ENCODE data around the gene TUBB2B.

The TUBB2B gene

GRCh38 chr6:3232017-3232945, 4.8 kb upstream of the TUBB2B start:
- DNase-seq (ENCODE audit: low read depth, low spot score) = no peak

GRCh38 chr6:3231247-3232016, 4.0 kb upstream of the TUBB2B start:
- DNase-seq (ENCODE audit: low read depth, low spot score) = no peak

DNA sequence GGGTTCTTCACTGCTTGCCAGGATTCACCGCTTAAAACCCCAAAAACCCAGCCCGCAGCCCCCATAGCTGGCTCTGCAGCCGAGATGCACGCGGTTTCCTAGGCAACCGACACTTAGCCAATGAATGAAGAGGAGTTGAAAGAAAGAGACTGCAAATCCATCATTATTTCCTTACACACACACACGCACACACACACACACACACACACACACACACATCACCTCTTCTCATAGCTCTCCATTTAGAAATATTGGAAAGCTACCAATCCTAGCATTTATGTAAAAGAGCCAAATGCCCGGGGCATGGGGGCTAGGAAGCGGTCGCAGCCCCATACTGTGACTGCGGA, 3.4 kb upstream of the TUBB2B start:
- DNase-seq (ENCODE audit: low read depth, low spot score) = no peak

GRCh38 chr6:3230256-3230882, 2.9 kb upstream of the TUBB2B start:
- DNase-seq (ENCODE audit: low read depth, low spot score) = no peak

GRCh38 chr6:3229566-3230178, 2.2 kb upstream of the TUBB2B start:
- no peak for DNase-seq (ENCODE audit: low read depth, low spot score)

DNA sequence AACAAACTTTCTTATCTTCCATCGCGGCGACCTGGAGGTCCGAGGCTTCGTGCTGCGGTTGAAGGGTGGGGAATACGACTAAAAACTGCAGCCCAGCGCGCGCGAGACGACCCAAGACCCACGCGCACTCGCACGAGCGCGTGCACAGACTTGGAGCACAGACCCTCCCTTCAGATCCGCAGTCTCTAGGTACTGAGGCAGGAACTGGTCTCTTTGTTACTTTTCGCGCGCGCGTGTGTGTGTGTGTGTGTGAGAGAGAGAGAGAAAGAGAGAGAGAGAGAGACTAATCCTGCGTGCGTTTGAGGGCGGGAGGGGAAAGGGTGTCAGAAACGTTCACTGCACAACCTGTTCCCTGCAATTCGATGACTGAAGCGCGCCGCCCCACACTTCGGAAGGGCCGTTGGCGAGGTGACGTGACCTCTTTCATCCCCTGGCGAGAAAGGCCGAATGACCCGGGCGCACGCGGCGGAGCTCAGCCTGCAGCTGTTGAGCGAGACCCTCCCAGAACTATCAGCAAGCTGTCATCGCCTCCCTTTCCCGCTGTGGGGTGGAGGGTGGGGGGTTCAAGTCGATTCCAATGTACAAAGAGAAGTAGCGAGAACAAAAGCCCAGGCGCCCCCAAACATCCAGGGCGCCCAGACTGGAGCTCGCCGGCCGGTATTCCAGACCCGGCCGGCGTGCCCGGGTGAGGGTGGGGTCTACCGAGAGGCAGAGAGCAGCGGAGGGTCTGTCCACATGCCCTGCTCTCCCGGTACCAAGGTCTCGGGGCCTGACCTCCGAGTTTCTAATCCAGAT, 1.5 kb upstream of the TUBB2B start:
- no peak for DNase-seq (ENCODE audit: low read depth, low spot score)

GRCh38 chr6:3228046-3228671, 706 bp upstream of the TUBB2B start:
- no peak for DNase-seq (ENCODE audit: low read depth, low spot score)

GRCh38 chr6:3226481-3227362, 731 bp downstream of the TUBB2B start:
- DNase-seq (ENCODE audit: low read depth, low spot score) = no peak

DNA sequence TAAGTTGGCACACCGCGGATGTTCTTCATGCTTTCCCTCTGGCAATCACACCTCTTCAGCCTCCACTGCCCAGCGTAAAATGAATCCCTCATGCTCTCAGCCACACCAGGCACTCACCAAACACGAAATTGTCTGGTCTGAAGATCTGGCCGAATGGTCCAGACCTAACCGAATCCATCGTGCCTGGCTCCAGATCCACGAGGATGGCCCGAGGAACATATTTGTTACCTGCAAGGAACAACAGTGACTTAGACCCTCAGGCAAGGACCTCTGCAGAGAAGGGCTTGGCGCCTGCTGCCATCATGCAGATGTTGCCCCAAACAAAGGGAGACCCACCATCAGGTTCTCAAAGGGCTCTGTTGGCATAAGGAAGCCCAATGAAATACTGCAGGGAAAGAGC, 1.4 kb downstream of the TUBB2B start:
- no peak for DNase-seq (ENCODE audit: low read depth, low spot score)

GRCh38 chr6:3222506-3223038, 4.9 kb downstream of the TUBB2B start:
- DNase-seq (ENCODE audit: low read depth, low spot score) = no peak

DNA sequence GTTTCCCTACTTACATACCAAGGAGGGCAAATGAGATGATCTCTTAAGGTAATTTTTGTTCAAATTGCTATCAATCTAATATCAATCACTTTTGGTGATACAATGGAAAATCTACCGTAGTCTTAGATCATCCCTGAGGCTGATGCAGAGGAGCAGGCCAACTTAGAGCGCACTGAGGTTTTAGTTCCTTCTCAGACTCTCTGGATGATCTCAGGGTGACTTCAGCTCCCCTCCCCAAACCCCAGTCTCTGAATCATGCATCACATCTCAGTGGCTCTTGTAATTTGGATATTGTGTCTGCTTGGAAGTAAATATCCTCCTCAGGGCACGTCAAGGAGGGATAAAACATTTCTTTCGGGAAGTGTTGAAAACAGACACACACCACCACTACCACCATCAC, 5.9 kb downstream of the TUBB2B start:
- DNase-seq (ENCODE audit: low read depth, low spot score) = no peak

- no peak for DNase-seq (ENCODE audit: low read depth, low spot score)
Measured at GRCh38 chr6:3220366-3220765, 7.1 kb downstream of the TUBB2B start.

GRCh38 chr6:3218266-3218665, 9.2 kb downstream of the TUBB2B start:
- no peak for DNase-seq (ENCODE audit: low read depth, low spot score)

- DNase-seq (ENCODE audit: low read depth, low spot score) = no peak
Measured at GRCh38 chr6:3217286-3217685, 10.2 kb downstream of the TUBB2B start.

DNA sequence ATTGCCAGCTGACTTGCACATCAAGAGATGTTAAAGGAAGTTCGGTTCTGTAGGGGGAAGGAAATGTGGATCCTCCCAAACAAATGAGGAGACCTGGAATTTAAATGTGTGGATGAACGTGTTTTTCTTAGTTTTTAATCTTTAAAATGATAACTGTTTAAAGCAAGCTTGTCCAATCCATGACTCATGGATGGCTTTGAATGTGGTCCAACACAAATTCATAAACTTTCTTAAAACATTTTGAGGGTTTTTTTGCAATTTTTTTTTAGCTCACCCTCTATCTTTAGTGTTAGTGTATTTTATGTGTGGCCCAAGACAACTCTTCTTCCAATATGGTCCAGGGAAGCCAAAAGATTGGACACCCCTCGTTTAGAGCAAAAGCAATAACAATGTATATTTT, 12.6 kb downstream of the TUBB2B start:
- no peak for DNase-seq (ENCODE audit: low read depth, low spot score)

DNA sequence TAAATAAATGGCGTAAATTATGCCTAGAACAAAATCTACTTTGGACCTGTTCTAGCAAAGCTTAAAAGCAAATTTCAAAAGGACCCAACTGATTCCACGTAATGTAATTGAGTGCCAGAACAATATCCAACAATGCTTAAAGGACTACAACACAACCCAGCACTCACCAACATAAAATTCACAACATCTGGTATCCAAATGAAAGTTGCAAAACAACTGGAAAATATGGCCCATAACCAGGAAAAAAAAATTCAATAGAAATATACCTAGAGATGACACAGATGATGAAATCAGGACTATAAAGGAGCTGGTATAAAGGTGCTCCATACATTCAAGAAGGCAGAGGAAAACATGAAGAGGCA, 14.1 kb downstream of the TUBB2B start:
- no peak for DNase-seq (ENCODE audit: low read depth, low spot score)

GRCh38 chr6:3212261-3212660, 15.2 kb downstream of the TUBB2B start:
- DNase-seq (ENCODE audit: low read depth, low spot score) = no peak

- no peak for DNase-seq (ENCODE audit: low read depth, low spot score)
Measured at GRCh38 chr6:3211681-3212080, 15.8 kb downstream of the TUBB2B start.

DNA sequence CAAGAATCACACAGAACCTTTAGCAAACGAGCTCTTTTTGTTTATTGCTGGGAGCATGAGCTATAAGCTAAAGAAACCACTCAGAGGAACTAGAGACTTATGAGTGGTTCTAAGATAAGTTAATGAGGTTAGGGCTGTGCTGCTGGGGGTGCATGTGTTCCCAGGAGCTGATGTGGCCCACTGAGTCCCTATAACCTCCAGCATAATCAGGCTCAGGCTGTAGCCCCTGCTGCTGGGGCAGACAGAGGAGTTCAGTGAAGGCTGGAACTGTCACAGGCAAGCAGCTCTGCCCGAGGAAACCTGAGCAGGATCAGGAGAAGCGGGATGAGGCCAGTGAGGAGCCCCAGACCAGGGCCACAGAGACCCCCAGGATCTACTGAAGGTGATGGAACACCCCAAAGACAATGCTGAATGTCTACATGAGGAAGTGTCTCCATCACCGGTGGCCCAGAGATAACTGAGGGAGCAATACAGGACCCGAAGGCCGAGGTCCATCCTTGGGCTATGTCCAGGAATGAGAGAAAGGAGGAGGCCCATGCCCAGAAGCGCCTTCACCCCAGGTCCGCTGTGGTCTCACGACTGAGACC, 17.3 kb downstream of the TUBB2B start:
- DNase-seq (ENCODE audit: low read depth, low spot score) = no peak
